Measurements from ENCODE around the gene PLXNB2. TPM values are rescaled to one million over a fixed set of nuclear protein-coding genes. Genes with fewer than 3 reads are reported as not detected.

The PLXNB2 gene
- polyA plus RNA-seq, 1 of the 3 experiments (the other 2 are of a cell fraction), result 108 TPM

DNA sequence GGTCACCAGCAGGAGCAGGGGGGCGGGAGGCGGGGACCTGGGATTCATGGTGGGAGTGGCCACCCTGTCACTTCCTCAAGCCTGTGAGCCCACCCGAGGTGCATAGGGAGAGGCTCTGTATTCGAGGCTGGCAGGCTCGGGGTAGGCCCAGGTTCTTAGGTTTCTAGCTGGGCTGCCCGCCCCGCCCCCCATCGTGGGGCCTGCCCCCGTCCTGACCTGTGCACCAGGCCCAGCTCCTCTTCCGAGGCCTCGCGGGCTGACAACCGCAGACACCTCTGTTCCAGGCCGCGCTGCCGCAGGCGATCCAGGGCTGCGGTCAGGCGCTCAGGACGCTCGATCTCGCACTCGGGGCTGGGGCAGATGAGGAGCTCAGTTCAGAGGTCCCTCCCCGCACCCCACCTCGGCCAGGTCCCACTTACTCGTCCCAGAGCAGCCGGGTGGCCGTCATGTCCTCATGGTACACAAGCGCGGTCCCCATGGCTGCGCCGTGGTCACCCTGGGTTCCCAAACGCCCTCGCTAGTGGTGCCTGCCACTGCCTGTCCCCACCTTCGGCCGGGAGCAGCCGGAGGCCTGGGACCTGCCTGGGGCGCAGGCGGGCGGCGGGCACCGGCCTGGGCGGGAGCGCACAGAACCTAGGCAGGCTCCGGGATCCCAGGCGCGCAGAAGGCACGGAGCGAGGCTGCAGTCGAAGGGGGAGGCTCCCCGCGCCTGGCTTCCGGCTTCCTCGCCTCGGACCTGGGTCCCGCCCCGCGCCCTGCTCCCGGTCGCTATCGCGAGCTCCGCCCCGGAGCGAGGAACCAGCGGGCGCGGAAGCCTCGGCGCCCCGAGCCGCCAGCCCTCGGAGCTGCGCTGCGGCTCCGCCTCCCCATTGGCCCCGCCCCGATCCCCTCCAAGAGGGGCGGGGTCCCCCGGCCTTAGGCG is 56.6 kb downstream of the PLXNB2 start, which contains the start of gene HDAC10:
Gene HDAC10 (minus strand): TSS at position 711 of the 922 bp plus-strand sequence. CDS start 233 bp downstream, at position 478.
- Histone ChIP-seq H3F3A (replicated peaks; ENCODE audit: insufficient read depth) (peaks cover 31% of the 10 kb centered on the region), H3K4me2 (peak within 1 kb of the TSS; percentile 99), H3K79me2 (ENCODE audit: insufficient read depth) (peaks cover 26% of the 10 kb centered on the region; the same call in 1 of the 2 replicates), H3K9me3 (no peaks in the 10 kb centered on the region), H2AFZ (ENCODE audit: low read depth) (no peak within 1 kb of the TSS), H3K27me3 (ENCODE audit: insufficient read depth) (no peaks in the 10 kb centered on the region), H3K9me2 (no peaks in the 10 kb centered on the region), H3K36me3 (replicated peaks in 1 of 2; ENCODE audit: control insufficient read depth in 1 of 2, insufficient read depth in 2 of 2, low read length in 1 of 2) (peaks cover 5 to 31% of the 10 kb centered on the region in 2 experiments), H3K27ac (ENCODE audit: low read depth in 2 of 2, low read length in 1 of 2) (peak within 1 kb of the TSS; percentile 62 to 86), H3K4me1 (ENCODE audit: control insufficient read depth in 1 of 2, insufficient read depth in 2 of 2, low read depth in 1 of 2, low read length in 1 of 2) (peaks cover 6 to 54% of the 10 kb centered on the region in 2 experiments; a peak in 2 of 4 replicates), H4K20me1 (ENCODE audit: insufficient read depth) (0 out of 2 replicates have a peak, but pooled peaks cover 7% of the 10 kb centered on the region), H3K4me3 (ENCODE audit: low read depth in 2 of 2, low read length in 1 of 2) (peak within 1 kb of the TSS; percentile 80 to 89), H3K9ac (peak within 1 kb of the TSS; percentile 92)
- DNase-seq, result peak; percentile 94
- ChIA-PET CTCF (interaction anchor here (0.6 to 4.3 kb wide), 19 partner anchors 9 to 434 kb away, joined by 3 to 72 read pairs (median 4); partner anchors contain the start of genes DENND6B, MAPK11, MAPK12 and SCO2), POLR2A (interaction anchor here (0.9 to 2.1 kb wide), 3 partner anchors 10 to 19 kb away, joined by 4 to 10 read pairs (median 4); no protein-coding TSS in a partner anchor)
- WGBS (ENCODE audit: low lambda C conversion rate), result 10% methylated on average over 9 of the region's 81 CpGs
- no peak for TF ChIP-seq YY1 (IDR thresholded peaks at IDR 0.05; ENCODE audit: low read depth)
- 0 out of 2 replicates have a peak, but pooled peaks have one; percentile 11 for TF ChIP-seq JUND (IDR thresholded peaks at IDR 0.05)
- TF ChIP-seq TAF1 (IDR thresholded peaks at IDR 0.05; ENCODE audit: borderline replicate concordance, low read depth, low read length), result peak; percentile 43; the same call in 1 of the 2 replicates
- 0 out of 2 replicates have a peak, but pooled peaks have one; percentile 3 for TF ChIP-seq MXI1 (IDR thresholded peaks at IDR 0.05; ENCODE audit: low read depth, low read length)
- TF ChIP-seq RFX5 (IDR thresholded peaks at IDR 0.05; ENCODE audit: low read length), result no peak
- TF ChIP-seq SMC3 (IDR thresholded peaks at IDR 0.05; ENCODE audit: low read depth, low read length), result no peak
- TF ChIP-seq, protein P1, sequence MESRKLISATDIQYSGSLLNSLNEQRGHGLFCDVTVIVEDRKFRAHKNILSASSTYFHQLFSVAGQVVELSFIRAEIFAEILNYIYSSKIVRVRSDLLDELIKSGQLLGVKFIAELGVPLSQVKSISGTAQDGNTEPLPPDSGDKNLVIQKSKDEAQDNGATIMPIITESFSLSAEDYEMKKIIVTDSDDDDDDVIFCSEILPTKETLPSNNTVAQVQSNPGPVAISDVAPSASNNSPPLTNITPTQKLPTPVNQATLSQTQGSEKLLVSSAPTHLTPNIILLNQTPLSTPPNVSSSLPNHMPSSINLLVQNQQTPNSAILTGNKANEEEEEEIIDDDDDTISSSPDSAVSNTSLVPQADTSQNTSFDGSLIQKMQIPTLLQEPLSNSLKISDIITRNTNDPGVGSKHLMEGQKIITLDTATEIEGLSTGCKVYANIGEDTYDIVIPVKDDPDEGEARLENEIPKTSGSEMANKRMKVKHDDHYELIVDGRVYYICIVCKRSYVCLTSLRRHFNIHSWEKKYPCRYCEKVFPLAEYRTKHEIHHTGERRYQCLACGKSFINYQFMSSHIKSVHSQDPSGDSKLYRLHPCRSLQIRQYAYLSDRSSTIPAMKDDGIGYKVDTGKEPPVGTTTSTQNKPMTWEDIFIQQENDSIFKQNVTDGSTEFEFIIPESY (IDR thresholded peaks at IDR 0.05; ENCODE audit: borderline replicate concordance, low read depth), result peak; percentile 93
- TF ChIP-seq ELF1 (IDR thresholded peaks at IDR 0.05), result peak; percentile 78; the same call in 1 of the 2 replicates
- TF ChIP-seq POLR2AphosphoS5 (IDR thresholded peaks at IDR 0.05; ENCODE audit: low read depth, low read length), result peak; percentile 29
- TF ChIP-seq EP300 (IDR thresholded peaks at IDR 0.05; ENCODE audit: borderline replicate concordance in 1 of 2, low read depth in 1 of 2, low read length in 1 of 2), result no peak
- TF ChIP-seq, protein P2, sequence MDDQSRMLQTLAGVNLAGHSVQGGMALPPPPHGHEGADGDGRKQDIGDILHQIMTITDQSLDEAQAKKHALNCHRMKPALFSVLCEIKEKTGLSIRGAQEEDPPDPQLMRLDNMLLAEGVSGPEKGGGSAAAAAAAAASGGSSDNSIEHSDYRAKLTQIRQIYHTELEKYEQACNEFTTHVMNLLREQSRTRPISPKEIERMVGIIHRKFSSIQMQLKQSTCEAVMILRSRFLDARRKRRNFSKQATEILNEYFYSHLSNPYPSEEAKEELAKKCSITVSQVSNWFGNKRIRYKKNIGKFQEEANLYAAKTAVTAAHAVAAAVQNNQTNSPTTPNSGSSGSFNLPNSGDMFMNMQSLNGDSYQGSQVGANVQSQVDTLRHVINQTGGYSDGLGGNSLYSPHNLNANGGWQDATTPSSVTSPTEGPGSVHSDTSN (IDR thresholded peaks at IDR 0.05), result peak; percentile 37
- TF ChIP-seq, protein P3, sequence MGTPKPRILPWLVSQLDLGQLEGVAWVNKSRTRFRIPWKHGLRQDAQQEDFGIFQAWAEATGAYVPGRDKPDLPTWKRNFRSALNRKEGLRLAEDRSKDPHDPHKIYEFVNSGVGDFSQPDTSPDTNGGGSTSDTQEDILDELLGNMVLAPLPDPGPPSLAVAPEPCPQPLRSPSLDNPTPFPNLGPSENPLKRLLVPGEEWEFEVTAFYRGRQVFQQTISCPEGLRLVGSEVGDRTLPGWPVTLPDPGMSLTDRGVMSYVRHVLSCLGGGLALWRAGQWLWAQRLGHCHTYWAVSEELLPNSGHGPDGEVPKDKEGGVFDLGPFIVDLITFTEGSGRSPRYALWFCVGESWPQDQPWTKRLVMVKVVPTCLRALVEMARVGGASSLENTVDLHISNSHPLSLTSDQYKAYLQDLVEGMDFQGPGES (IDR thresholded peaks at IDR 0.05; ENCODE audit: low read depth, low read length), result no peak
- TF ChIP-seq, protein P4, sequence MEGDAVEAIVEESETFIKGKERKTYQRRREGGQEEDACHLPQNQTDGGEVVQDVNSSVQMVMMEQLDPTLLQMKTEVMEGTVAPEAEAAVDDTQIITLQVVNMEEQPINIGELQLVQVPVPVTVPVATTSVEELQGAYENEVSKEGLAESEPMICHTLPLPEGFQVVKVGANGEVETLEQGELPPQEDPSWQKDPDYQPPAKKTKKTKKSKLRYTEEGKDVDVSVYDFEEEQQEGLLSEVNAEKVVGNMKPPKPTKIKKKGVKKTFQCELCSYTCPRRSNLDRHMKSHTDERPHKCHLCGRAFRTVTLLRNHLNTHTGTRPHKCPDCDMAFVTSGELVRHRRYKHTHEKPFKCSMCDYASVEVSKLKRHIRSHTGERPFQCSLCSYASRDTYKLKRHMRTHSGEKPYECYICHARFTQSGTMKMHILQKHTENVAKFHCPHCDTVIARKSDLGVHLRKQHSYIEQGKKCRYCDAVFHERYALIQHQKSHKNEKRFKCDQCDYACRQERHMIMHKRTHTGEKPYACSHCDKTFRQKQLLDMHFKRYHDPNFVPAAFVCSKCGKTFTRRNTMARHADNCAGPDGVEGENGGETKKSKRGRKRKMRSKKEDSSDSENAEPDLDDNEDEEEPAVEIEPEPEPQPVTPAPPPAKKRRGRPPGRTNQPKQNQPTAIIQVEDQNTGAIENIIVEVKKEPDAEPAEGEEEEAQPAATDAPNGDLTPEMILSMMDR (IDR thresholded peaks at IDR 0.05), result no peak
- peak; percentile 98 for TF ChIP-seq CHD2 (IDR thresholded peaks at IDR 0.05; ENCODE audit: low read length, partially characterized antibody)
- TF ChIP-seq, protein P5, sequence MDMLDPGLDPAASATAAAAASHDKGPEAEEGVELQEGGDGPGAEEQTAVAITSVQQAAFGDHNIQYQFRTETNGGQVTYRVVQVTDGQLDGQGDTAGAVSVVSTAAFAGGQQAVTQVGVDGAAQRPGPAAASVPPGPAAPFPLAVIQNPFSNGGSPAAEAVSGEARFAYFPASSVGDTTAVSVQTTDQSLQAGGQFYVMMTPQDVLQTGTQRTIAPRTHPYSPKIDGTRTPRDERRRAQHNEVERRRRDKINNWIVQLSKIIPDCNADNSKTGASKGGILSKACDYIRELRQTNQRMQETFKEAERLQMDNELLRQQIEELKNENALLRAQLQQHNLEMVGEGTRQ (IDR thresholded peaks at IDR 0.05; ENCODE audit: borderline replicate concordance, low read depth, low read length), result no peak
- TF ChIP-seq GABPA (IDR thresholded peaks at IDR 0.05; ENCODE audit: low read depth), result peak; percentile 52
- TF ChIP-seq SIN3A (IDR thresholded peaks at IDR 0.05; ENCODE audit: borderline replicate concordance, low read depth, low read length), result peak; percentile 53; the same call in 1 of the 2 replicates
- TF ChIP-seq RXRA (IDR thresholded peaks at IDR 0.05; ENCODE audit: borderline replicate concordance, low read depth), result no peak

Measured in SK-N-SH (cell line).